Nephron (organoid): ENCODE measurements around the gene DPYSL4.

Experiments
- H3K27ac Mint-ChIP-seq, 3 experiments: 2 replicates each; pipeline ENCODE4 v1.8.0; 2020; ENCODE audit warnings: mixed read lengths in 3 of 3, mild to moderate bottlenecking in 2 of 3, moderate library complexity in 1 of 3
- H3K27me3 Mint-ChIP-seq: 2 replicates; pipeline ENCODE4 v1.8.0; 2021; ENCODE audit warnings: low read depth, mild to moderate bottlenecking, moderate library complexity, mixed read lengths
- H3K36me3 Mint-ChIP-seq: 2 replicates; pipeline ENCODE4 v1.8.0; 2020; ENCODE audit warnings: low read depth, mixed read lengths
- H3K4me1 Mint-ChIP-seq: 2 replicates; pipeline ENCODE4 v1.8.0; 2020; ENCODE audit warnings: mixed read lengths
- H3K4me3 Mint-ChIP-seq, 3 experiments: 2 replicates each; pipeline ENCODE4 v1.8.0; 2020; ENCODE audit warnings: mild to moderate bottlenecking in 3 of 3, mixed read lengths in 3 of 3, moderate library complexity in 2 of 3
- H3K9me3 Mint-ChIP-seq: 2 replicates; pipeline ENCODE4 v1.8.0; 2020; ENCODE audit warnings: mixed read lengths
- TF ChIP-seq, protein P1 (sequence below), 3 experiments: fragments of 200-600 bp; sonication (generic); IDR thresholded peaks; one replicate each; pipeline ENCODE4 v1.5.0; 2021; ENCODE audit warnings: antibody characterized with exemption in 3 of 3; ENCODE audit not compliant: unreplicated experiment in 3 of 3

The DPYSL4 gene

DNA sequence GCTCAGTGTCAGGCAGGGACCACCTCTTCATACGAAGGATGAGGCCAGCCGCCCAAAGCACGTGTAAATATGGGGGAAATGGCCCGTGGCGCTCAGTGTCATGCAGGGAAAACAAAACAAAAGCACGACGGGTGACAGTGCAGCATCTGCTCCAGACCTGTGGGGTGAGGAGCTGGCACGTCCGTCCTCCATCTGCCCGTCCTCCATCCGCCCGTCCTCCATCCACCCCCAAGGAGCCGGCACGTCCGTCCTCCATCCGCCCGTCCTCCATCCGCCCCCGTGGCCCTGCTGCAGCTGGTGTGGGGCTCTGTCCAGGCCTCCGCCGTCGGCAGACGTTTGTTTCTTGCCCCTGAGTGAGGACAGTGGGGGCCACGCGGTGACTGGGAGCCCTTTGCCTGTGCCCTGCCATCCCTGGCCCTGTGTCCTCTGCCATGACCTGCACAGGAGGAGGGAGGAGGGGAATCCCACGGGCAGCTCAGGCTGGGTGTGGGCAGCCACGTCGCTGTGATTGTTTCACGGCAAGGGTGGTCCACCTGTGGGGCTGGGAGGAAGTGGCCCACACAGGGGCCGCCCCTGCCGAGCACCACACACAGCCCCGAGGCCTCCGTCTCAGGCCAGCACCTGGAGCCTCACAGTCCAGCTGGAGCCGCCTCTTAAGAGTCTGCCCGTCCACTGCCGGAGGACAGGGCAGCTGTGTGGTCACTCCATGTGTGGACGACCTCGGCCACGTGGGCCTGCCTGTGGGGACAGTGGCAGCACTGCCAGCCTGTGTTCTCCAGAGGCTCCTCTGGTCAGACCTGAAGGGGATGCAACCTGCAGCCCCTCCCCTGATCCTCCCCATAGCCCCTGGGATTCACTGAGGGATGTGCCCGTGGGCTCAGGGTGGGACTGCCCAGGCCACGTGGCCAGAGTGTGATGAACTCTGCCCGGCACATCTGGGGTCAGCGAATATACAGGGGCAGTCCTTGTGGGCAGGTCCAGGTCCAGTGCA lies 38.2 kb upstream of the DPYSL4 start:
- no peaks in the 10 kb centered on the region for H3K9me3 Mint-ChIP-seq

DNA sequence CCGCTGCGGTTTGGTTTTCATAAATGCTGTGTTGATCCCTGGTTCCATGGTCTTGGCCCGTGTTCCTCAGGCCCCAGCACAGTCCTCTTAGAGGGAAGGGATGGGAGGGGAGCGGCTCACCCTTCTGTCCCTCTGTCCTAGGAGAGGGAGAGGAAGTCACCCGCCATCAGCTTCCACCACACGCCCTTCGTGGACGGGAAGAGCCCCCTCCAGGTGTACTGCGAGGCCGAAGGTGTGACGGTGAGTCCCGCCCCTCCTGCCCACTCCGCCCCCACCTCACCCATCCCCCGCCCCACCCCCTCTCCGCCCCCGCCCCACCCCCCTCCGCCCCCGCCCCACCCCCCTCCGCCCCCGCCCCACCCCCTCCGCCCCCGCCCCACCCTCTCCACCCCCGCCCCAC lies 37.5 kb upstream of the DPYSL4 start:
- Mint-ChIP-seq H3K27ac (no peak overlapping the region), H3K27me3 (no peaks in the 10 kb centered on the region), H3K4me3 (no peak overlapping the region), H3K9me3 (no peaks in the 10 kb centered on the region), H3K36me3 (no peaks in the 10 kb centered on the region), H3K4me1 (no peaks in the 10 kb centered on the region)
- TF ChIP-seq, protein P1, sequence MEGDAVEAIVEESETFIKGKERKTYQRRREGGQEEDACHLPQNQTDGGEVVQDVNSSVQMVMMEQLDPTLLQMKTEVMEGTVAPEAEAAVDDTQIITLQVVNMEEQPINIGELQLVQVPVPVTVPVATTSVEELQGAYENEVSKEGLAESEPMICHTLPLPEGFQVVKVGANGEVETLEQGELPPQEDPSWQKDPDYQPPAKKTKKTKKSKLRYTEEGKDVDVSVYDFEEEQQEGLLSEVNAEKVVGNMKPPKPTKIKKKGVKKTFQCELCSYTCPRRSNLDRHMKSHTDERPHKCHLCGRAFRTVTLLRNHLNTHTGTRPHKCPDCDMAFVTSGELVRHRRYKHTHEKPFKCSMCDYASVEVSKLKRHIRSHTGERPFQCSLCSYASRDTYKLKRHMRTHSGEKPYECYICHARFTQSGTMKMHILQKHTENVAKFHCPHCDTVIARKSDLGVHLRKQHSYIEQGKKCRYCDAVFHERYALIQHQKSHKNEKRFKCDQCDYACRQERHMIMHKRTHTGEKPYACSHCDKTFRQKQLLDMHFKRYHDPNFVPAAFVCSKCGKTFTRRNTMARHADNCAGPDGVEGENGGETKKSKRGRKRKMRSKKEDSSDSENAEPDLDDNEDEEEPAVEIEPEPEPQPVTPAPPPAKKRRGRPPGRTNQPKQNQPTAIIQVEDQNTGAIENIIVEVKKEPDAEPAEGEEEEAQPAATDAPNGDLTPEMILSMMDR (IDR thresholded peaks at IDR 0.05; ENCODE audit: unreplicated experiment in 3 of 3) = no peak

More for the DNA sequence above, 38.2 kb upstream of the DPYSL4 start:
- Mint-ChIP-seq H3K27ac (no peak overlapping the region), H3K4me3 (no peak overlapping the region), H3K36me3 (no peaks in the 10 kb centered on the region), H3K27me3 (no peaks in the 10 kb centered on the region), H3K4me1 (peaks cover under 1% of the 10 kb centered on the region)
- TF ChIP-seq, protein P1 (IDR thresholded peaks at IDR 0.05; ENCODE audit: unreplicated experiment in 3 of 3) = no peak

DNA sequence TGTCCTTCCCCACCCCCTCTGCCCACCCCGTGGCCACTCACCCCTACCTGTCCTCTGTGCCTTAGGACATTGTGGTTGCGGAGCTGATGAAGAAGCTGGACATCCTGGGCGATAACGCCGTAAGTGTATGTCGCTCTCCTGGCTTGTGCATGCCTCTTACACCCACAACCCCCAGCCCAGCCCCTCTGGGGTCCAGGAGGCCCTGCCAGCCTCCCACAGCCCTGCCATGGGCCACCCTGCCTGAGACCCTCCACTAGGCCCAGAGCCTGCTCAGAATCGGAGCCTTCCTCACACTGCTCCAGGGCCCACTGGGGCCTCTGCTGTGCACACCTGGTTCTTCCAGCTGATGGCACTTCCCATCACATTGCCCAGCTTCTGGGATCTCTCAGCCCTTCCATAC lies 36.8 kb upstream of the DPYSL4 start:
- no peaks in the 10 kb centered on the region for H3K27me3 Mint-ChIP-seq
- H3K36me3 Mint-ChIP-seq = no peaks in the 10 kb centered on the region
- TF ChIP-seq, protein P1 (IDR thresholded peaks at IDR 0.05; ENCODE audit: unreplicated experiment in 3 of 3) = no peak
- no peaks in the 10 kb centered on the region for H3K4me1 Mint-ChIP-seq
- no peaks in the 10 kb centered on the region for H3K9me3 Mint-ChIP-seq
- H3K27ac Mint-ChIP-seq = no peak overlapping the region
- no peak overlapping the region for H3K4me3 Mint-ChIP-seq

DNA sequence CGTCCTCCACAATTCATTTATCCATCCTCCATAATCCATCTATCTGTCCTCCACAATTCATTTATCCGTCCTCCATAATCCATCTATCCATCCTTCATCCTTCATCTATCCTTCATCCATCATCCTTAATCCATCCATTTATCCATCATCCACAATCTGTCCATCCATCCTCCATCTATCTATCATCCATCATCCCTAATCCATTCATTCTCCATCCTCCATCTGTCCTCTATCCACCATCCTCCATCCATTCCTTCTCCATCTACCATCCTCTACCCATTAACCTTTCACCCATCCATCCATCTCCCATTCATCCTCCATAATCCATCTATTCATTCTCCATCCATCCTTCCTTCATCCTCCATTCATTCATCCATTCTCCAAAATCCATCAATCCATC lies 36.0 kb upstream of the DPYSL4 start:
- TF ChIP-seq, protein P1 (IDR thresholded peaks at IDR 0.05; ENCODE audit: unreplicated experiment in 3 of 3) = no peak
- no peaks in the 10 kb centered on the region for H3K9me3 Mint-ChIP-seq
- no peaks in the 10 kb centered on the region for H3K36me3 Mint-ChIP-seq
- no peaks in the 10 kb centered on the region for H3K4me1 Mint-ChIP-seq
- H3K4me3 Mint-ChIP-seq = no peak overlapping the region
- no peak overlapping the region for H3K27ac Mint-ChIP-seq
- no peaks in the 10 kb centered on the region for H3K27me3 Mint-ChIP-seq

DNA sequence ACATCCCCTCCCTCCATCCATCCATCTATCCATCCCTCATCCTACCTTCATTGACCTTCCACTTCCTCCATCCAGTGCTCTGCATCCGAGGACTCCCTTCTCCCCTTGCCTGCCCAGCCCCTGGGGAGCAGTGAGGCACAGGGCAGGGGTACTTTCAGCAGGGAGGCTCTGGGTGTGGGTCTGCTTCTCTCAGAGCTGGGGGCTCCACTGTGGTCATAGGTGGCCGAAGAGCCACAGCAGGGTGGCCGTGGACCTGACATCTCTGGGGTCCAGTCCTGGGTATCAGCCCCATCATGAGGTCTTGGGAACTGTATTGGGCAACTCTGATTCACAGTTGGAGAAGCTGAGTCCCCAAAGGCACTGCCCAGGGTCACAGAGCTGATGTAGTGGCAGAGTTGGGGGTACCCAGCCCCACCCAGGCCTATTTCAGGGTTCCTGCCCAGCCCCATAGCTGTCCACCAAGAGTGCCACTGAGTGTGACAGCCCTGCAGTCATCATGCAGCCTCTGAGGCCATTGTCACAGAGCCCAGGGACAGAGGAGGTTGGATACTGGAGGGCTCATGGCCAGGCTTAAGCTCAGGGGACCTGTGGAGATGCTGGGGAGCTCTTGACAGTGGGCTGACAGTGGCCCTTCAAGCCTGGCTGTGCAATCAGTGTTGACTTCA lies 35.3 kb upstream of the DPYSL4 start:
- H3K27ac Mint-ChIP-seq = no peak overlapping the region
- no peak overlapping the region for H3K4me3 Mint-ChIP-seq
- no peaks in the 10 kb centered on the region for H3K9me3 Mint-ChIP-seq
- no peaks in the 10 kb centered on the region for H3K27me3 Mint-ChIP-seq
- TF ChIP-seq, protein P1 (IDR thresholded peaks at IDR 0.05; ENCODE audit: unreplicated experiment in 3 of 3) = no peak
- no peaks in the 10 kb centered on the region for H3K36me3 Mint-ChIP-seq
- H3K4me1 Mint-ChIP-seq = no peaks in the 10 kb centered on the region
